GM21737 (cell line): Measurements from ENCODE around the gene PDIA6.

Experiments used
- ATAC-seq: cut with Tn5 transposase; IDR thresholded peaks from one replicate; pipeline ENCODE4 v1.9.1; 2021; ENCODE audit warnings: mild to moderate bottlenecking, moderate library complexity; ENCODE audit not compliant: unreplicated experiment

PDIA6 gene

GRCh38 chr2:10768063-10768507, 44.5 kb downstream of the PDIA6 start:
- no peak for ATAC-seq

- ATAC-seq = no peak
Measured at GRCh38 chr2:10765914-10766313, 46.7 kb downstream of the PDIA6 start.

- ATAC-seq = no peak
Measured at GRCh38 chr2:10765461-10765860, 47.1 kb downstream of the PDIA6 start.

- ATAC-seq = no peak
Measured at GRCh38 chr2:10764896-10765295, 47.7 kb downstream of the PDIA6 start.

GRCh38 chr2:10764096-10764785, 48.3 kb downstream of the PDIA6 start:
- ATAC-seq = no peak

- no peak for ATAC-seq
Measured at GRCh38 chr2:10763461-10763800, 49.2 kb downstream of the PDIA6 start.

GRCh38 chr2:10762651-10763460, 49.7 kb downstream of the PDIA6 start:
- no peak for ATAC-seq

- ATAC-seq = no peak
Measured at GRCh38 chr2:10761591-10761990, 51.0 kb downstream of the PDIA6 start.

- no peak for ATAC-seq
Measured at GRCh38 chr2:10760794-10761504, 51.6 kb downstream of the PDIA6 start.

GRCh38 chr2:10759151-10759714, 53.4 kb downstream of the PDIA6 start:
- ATAC-seq = no peak

- no peak for ATAC-seq
Measured at GRCh38 chr2:10757814-10758286, 54.7 kb downstream of the PDIA6 start.

GRCh38 chr2:10755621-10756020, 57.0 kb downstream of the PDIA6 start:
- ATAC-seq = no peak

- ATAC-seq = no peak
Measured at GRCh38 chr2:10753876-10754275, 58.7 kb downstream of the PDIA6 start.

- no peak for ATAC-seq
Measured at GRCh38 chr2:10753156-10753555, 59.4 kb downstream of the PDIA6 start.

- no peak for ATAC-seq
Measured at GRCh38 chr2:10752236-10752635, 60.3 kb downstream of the PDIA6 start.

- ATAC-seq = no peak
Measured at GRCh38 chr2:10750610-10751009, 62.0 kb downstream of the PDIA6 start.

GRCh38 chr2:10742666-10743065, 69.9 kb downstream of the PDIA6 start:
- ATAC-seq = no peak

GRCh38 chr2:10741139-10741538, 71.4 kb downstream of the PDIA6 start:
- ATAC-seq = no peak

GRCh38 chr2:10740226-10740625, 72.4 kb downstream of the PDIA6 start:
- no peak for ATAC-seq

- ATAC-seq = no peak
Measured at GRCh38 chr2:10738192-10738591, 74.4 kb downstream of the PDIA6 start.

- ATAC-seq = no peak
Measured at GRCh38 chr2:10733980-10734379, 78.6 kb downstream of the PDIA6 start.
